Raji (cell line): ENCODE results near the gene MACF1.

ENCODE experiments used
- POLR2A ChIP-seq: IDR thresholded peaks from 2 replicates; pipeline ENCODE4 v1.6.1; 2011; ENCODE audit warnings: low read depth, low read length, control low read depth; ENCODE audit not compliant: insufficient read depth

The MACF1 gene

GRCh38 chr1:39531526-39531925 is 327.0 kb downstream of the MACF1 start:
- TF ChIP-seq POLR2A: no peak

DNA sequence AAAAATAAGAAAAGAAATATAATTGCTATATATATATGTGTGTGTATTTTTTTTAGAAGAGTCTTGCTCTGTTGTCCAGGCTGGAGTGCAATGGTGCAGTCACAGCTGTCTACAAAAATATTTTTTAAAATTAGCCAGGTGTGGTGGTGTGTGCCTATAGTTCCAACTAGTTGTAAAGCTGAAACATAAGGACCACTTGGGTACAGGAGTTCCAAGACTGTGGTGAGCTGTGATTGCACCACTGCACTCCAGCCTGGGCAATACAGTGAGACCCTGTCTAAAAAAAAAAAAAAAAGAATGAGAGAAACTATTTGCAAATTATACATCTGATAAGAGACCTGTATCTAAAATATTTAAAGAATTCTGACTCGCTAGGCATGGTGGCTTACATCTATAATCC is 328.9 kb downstream of the MACF1 start:
- TF ChIP-seq POLR2A: no peak
